ENCODE data around the gene SLC9A9. TPM values are rescaled to one million over a fixed set of nuclear protein-coding genes. Genes with fewer than 3 reads are reported as not detected.

Gene SLC9A9
- total RNA-seq, 1 donor from 2014 or later: 0.22 TPM

- Mint-ChIP-seq H3K4me1 (no peaks in the 10 kb centered on the region), H3K36me3 (no peaks in the 10 kb centered on the region), H3K27me3 (ENCODE audit: insufficient read depth, low read depth) (peaks cover 4% of the 10 kb centered on the region), H3K9me3 (no peaks in the 10 kb centered on the region), H3K27ac (no peak overlapping the region), H3K4me3 (no peak overlapping the region)
- H3K9ac ChIP-seq: no peak overlapping the region
- no peak overlapping the region for H3K4me2 ChIP-seq
- DNase-seq (ENCODE audit: low spot score): no peak
- no peaks in the 10 kb centered on the region for H3K9me3 ChIP-seq (ENCODE audit: low read depth)
- H3F3A ChIP-seq (ENCODE audit: low read depth): no peaks in the 10 kb centered on the region
- no peak overlapping the region for H2AFZ ChIP-seq (replicated peaks)
- no peaks in the 10 kb centered on the region for H3K4me1 ChIP-seq
- H3K27ac ChIP-seq: no peak overlapping the region
- no peaks in the 10 kb centered on the region for H4K20me1 ChIP-seq (ENCODE audit: low read depth)
- H3K27me3 ChIP-seq: no peaks in the 10 kb centered on the region
- no peak for TF ChIP-seq EZH2phosphoT487 (IDR thresholded peaks at IDR 0.05)
- TF ChIP-seq CTCF (IDR thresholded peaks at IDR 0.05): no peak
- no peak for TF ChIP-seq EZH2 (IDR thresholded peaks at IDR 0.05)
- H3K36me3 ChIP-seq: no peaks in the 10 kb centered on the region
- H3K79me2 ChIP-seq (ENCODE audit: low read depth): no peaks in the 10 kb centered on the region
- H3K4me3 ChIP-seq: no peak overlapping the region
Measured at GRCh38 chr3:143653493-143653892, 194.8 kb downstream of the SLC9A9 start.

- Histone ChIP-seq H2AFZ (replicated peaks) (no peak overlapping the region), H3K27me3 (no peaks in the 10 kb centered on the region), H3K9ac (no peak overlapping the region), H3K79me2 (ENCODE audit: low read depth) (no peaks in the 10 kb centered on the region), H3K36me3 (no peaks in the 10 kb centered on the region), H3K9me3 (ENCODE audit: low read depth) (no peaks in the 10 kb centered on the region), H3F3A (ENCODE audit: low read depth) (no peaks in the 10 kb centered on the region), H3K4me2 (no peak overlapping the region), H4K20me1 (ENCODE audit: low read depth) (no peaks in the 10 kb centered on the region), H3K27ac (no peak overlapping the region), H3K4me3 (no peak overlapping the region), H3K4me1 (no peaks in the 10 kb centered on the region)
- no peak overlapping the region for H3K4me3 Mint-ChIP-seq
- H3K4me1 Mint-ChIP-seq: no peaks in the 10 kb centered on the region
- H3K27me3 Mint-ChIP-seq (ENCODE audit: insufficient read depth, low read depth): peaks cover 4% of the 10 kb centered on the region
- no peak overlapping the region for H3K27ac Mint-ChIP-seq
- no peak for TF ChIP-seq EZH2phosphoT487 (IDR thresholded peaks at IDR 0.05)
- no peak for TF ChIP-seq EZH2 (IDR thresholded peaks at IDR 0.05)
- no peak for TF ChIP-seq CTCF (IDR thresholded peaks at IDR 0.05)
- no peaks in the 10 kb centered on the region for H3K9me3 Mint-ChIP-seq
- no peaks in the 10 kb centered on the region for H3K36me3 Mint-ChIP-seq
- no peak for DNase-seq (ENCODE audit: low spot score)
Measured at GRCh38 chr3:143652118-143652517, 196.2 kb downstream of the SLC9A9 start.

DNA sequence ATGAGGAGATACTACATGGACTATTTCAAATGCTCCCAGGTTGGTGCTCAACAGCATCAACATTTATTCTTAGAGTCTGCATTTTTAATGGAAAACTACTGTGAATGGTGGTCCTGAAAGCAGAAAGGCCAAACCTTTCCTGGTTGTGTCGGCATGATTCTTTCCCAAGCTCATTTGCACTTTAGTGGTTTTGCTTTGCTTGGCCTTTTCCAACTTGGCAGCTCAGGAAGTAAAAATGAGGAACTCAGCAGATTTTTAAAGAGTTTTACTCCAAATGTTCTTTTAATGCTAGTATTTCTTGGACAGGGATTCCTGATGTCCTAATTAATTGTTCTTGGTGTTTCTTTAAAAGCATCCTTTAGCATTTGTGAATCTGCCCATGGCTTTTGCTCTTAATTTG, 197.4 kb downstream of the SLC9A9 start:
- no peaks in the 10 kb centered on the region for H3K9me3 ChIP-seq (ENCODE audit: low read depth)
- H2AFZ ChIP-seq (replicated peaks): no peak overlapping the region
- no peaks in the 10 kb centered on the region for H4K20me1 ChIP-seq (ENCODE audit: low read depth)
- Mint-ChIP-seq H3K4me3 (no peak overlapping the region), H3K27ac (no peak overlapping the region), H3K36me3 (no peaks in the 10 kb centered on the region), H3K27me3 (ENCODE audit: insufficient read depth, low read depth) (no peaks in the 10 kb centered on the region), H3K4me1 (no peaks in the 10 kb centered on the region), H3K9me3 (no peaks in the 10 kb centered on the region)
- H3K27me3 ChIP-seq: no peaks in the 10 kb centered on the region
- no peaks in the 10 kb centered on the region for H3F3A ChIP-seq (ENCODE audit: low read depth)
- no peaks in the 10 kb centered on the region for H3K36me3 ChIP-seq
- no peak overlapping the region for H3K4me3 ChIP-seq
- no peaks in the 10 kb centered on the region for H3K4me1 ChIP-seq
- no peak overlapping the region for H3K9ac ChIP-seq
- no peaks in the 10 kb centered on the region for H3K79me2 ChIP-seq (ENCODE audit: low read depth)
- no peak for TF ChIP-seq EZH2 (IDR thresholded peaks at IDR 0.05)
- no peak for TF ChIP-seq CTCF (IDR thresholded peaks at IDR 0.05)
- no peak for TF ChIP-seq EZH2phosphoT487 (IDR thresholded peaks at IDR 0.05)
- H3K27ac ChIP-seq: no peak overlapping the region
- no peak overlapping the region for H3K4me2 ChIP-seq
- DNase-seq (ENCODE audit: low spot score): no peak

Data from neural progenitor cell (in vitro differentiated cells).